ENCODE results near the gene TMEM41B. TPM values are rescaled to one million over a fixed set of nuclear protein-coding genes. Genes with fewer than 3 reads are reported as not detected.
"Not testable (repeated sequence)": the region's sequence is repeated elsewhere in the genome, so short reads cannot be mapped to it uniquely, and the experiment has no call there.

Gene TMEM41B
- total RNA-seq, 1 donor from 2014 or later: 27.9 TPM

GRCh38 chr11:9249252-9249651, 65.1 kb downstream of the TMEM41B start:
- Mint-ChIP-seq H3K9me3 (ENCODE audit: low read depth) (no peaks in the 10 kb centered on the region), H3K4me3 (ENCODE audit: unreplicated experiment) (no peak overlapping the region), H3K36me3 (ENCODE audit: low read depth) (no peaks in the 10 kb centered on the region), H3K27ac (ENCODE audit: unreplicated experiment) (no peak overlapping the region), H3K27me3 (ENCODE audit: low read depth) (no peaks in the 10 kb centered on the region), H3K4me1 (ENCODE audit: low read depth) (peaks cover 27% of the 10 kb centered on the region)
- no peak for TF ChIP-seq CTCF (IDR thresholded peaks at IDR 0.05)
- DNase-seq (ENCODE audit: low spot score): no peak

GRCh38 chr11:9247863-9248262, 66.5 kb downstream of the TMEM41B start:
- peaks cover 21% of the 10 kb centered on the region for H3K4me1 Mint-ChIP-seq (ENCODE audit: low read depth)
- no peak overlapping the region for H3K4me3 Mint-ChIP-seq (ENCODE audit: unreplicated experiment)
- H3K27ac Mint-ChIP-seq (ENCODE audit: unreplicated experiment): no peak overlapping the region
- DNase-seq (ENCODE audit: low spot score): no peak
- no peaks in the 10 kb centered on the region for H3K36me3 Mint-ChIP-seq (ENCODE audit: low read depth)
- TF ChIP-seq CTCF (IDR thresholded peaks at IDR 0.05): no peak
- H3K9me3 Mint-ChIP-seq (ENCODE audit: low read depth): no peaks in the 10 kb centered on the region
- no peaks in the 10 kb centered on the region for H3K27me3 Mint-ChIP-seq (ENCODE audit: low read depth)

DNA sequence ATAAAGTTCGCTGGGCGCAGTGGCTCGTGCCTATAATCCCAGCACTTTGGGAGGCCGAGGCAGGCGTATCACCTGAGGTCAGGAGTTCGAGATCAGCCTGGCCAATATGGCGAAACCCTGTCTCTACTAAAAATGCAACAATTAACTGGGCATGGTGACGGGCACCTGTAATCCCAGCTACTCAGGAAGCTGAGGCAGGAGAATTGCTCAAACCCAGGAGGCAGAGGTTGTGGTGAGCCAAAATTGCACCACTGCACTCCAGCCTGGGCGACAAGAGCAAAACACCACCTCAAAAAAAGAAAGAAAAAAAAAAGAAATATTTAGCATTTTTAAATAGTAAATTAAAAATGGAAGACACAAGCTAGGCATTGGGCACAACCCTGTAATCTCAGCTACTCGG, 78.2 kb downstream of the TMEM41B start:
- H3K27me3 Mint-ChIP-seq (ENCODE audit: low read depth); H3K27ac Mint-ChIP-seq (ENCODE audit: unreplicated experiment); DNase-seq (ENCODE audit: low spot score); H3K36me3 Mint-ChIP-seq (ENCODE audit: low read depth); H3K4me3 Mint-ChIP-seq (ENCODE audit: unreplicated experiment); H3K9me3 Mint-ChIP-seq (ENCODE audit: low read depth): not testable (repeated sequence)
- H3K4me1 Mint-ChIP-seq (ENCODE audit: low read depth): peaks cover 34% of the 10 kb centered on the region

DNA sequence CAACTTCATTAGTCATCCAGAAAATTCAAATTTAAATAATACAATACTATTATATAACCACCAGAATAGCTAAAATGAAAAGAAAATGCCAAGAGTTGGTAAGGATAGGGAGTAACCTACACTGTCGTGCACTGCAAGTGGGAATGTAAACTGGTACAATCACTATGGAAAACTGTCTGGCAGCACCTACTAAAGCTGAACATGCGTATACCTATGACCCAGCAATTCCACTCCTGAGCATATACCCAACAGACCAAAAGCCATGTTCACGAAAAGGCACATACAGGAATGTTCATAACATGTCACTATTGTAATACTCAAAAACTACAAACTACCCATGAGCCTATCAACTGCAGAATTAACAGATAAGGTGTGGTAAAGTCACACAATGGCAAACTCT, 81.9 kb downstream of the TMEM41B start:
- no peaks in the 10 kb centered on the region for H3K36me3 Mint-ChIP-seq (ENCODE audit: low read depth)
- no peak for TF ChIP-seq CTCF (IDR thresholded peaks at IDR 0.05)
- no peak for DNase-seq (ENCODE audit: low spot score)
- no peak overlapping the region for H3K27ac Mint-ChIP-seq (ENCODE audit: unreplicated experiment)
- no peaks in the 10 kb centered on the region for H3K9me3 Mint-ChIP-seq (ENCODE audit: low read depth)
- no peak overlapping the region for H3K4me3 Mint-ChIP-seq (ENCODE audit: unreplicated experiment)
- peaks cover 48% of the 10 kb centered on the region for H3K4me1 Mint-ChIP-seq (ENCODE audit: low read depth)
- H3K27me3 Mint-ChIP-seq (ENCODE audit: low read depth): no peaks in the 10 kb centered on the region

DNA sequence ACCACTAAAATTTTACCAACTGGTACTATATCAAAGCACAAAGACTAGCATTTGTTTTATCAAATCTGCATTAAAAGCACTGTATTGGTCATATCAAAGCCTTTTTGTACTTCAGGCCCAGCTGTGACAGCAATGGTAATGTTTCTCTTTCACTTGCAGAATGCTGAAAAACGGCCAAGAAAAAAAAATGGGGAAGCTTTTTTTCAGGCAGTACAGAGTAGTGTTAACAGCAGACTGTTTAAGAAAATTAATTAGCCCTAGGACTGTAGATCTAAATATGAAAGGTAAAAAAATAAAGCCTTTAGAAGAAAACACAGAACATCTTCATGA, 82.6 kb downstream of the TMEM41B start:
- Mint-ChIP-seq H3K4me1 (ENCODE audit: low read depth) (peaks cover 48% of the 10 kb centered on the region), H3K4me3 (ENCODE audit: unreplicated experiment) (peak overlapping the region; percentile 55), H3K27ac (ENCODE audit: unreplicated experiment) (peak overlapping the region; percentile 92), H3K27me3 (ENCODE audit: low read depth) (no peaks in the 10 kb centered on the region), H3K9me3 (ENCODE audit: low read depth) (no peaks in the 10 kb centered on the region), H3K36me3 (ENCODE audit: low read depth) (no peaks in the 10 kb centered on the region)
- TF ChIP-seq CTCF (IDR thresholded peaks at IDR 0.05): no peak
- no peak for DNase-seq (ENCODE audit: low spot score)

Other genes starting within 250 kb of the TMEM41B start
- 2.0 to 5.0 TPM (median 4.6 TPM) in 3 replicates for gene SCUBE2, start 223.0 kb downstream of the TMEM41B start, total RNA-seq
- gene DENND5A, start 49.2 kb downstream of the TMEM41B start, total RNA-seq: 94.0 to 116 TPM (median 111 TPM) in 3 replicates
- gene IPO7, start 70.1 kb upstream of the TMEM41B start, total RNA-seq: 113 to 143 TPM (median 114 TPM) in 3 replicates
- gene ZNF143, start 146.4 kb upstream of the TMEM41B start, total RNA-seq: 16.6 to 23.1 TPM (median 18.9 TPM) in 3 replicates